Liver (tissue), 9 donors: ENCODE data around the gene PPP2R3B. TPM values are rescaled to one million over a fixed set of nuclear protein-coding genes. Genes with fewer than 3 reads are reported as not detected.

Source experiments
- DNase-seq: peaks from one replicate; pipeline ENCODE4 v3.0.0-alpha.2; 2017; ENCODE audit warnings: low spot score
- H3K27ac ChIP-seq, 2 donors: one replicate each; pipeline ENCODE4 v1.7.0; 2013; ENCODE audit warnings: inconsistent platforms in 2 of 2, low read length in 2 of 2, control low read depth in 1 of 2, low read depth in 1 of 2, mild to moderate bottlenecking in 1 of 2
- H3K27me3 ChIP-seq, 4 donors: one replicate each; pipeline versions ENCODE4 v1.6.1 to v1.7.0; 2013; ENCODE audit warnings: low read length in 3 of 4, inconsistent platforms in 1 of 4, mild to moderate bottlenecking in 1 of 4, moderate library complexity in 1 of 4; ENCODE audit not compliant: control insufficient read depth in 4 of 4, insufficient read depth in 4 of 4
- H3K36me3 ChIP-seq, 4 donors: one replicate each; pipeline versions ENCODE4 v1.6.1 to v1.7.0; 2013; ENCODE audit warnings: low read length in 3 of 4, mild to moderate bottlenecking in 3 of 4, low read depth in 1 of 4, moderate library complexity in 1 of 4; ENCODE audit not compliant: control insufficient read depth in 4 of 4, insufficient read depth in 3 of 4
- H3K4me1 ChIP-seq, 4 donors: one replicate each; pipeline versions ENCODE4 v1.6.1 to v1.7.0; 2013; ENCODE audit warnings: low read length in 3 of 4, mild to moderate bottlenecking in 3 of 4, moderate library complexity in 1 of 4; ENCODE audit not compliant: control insufficient read depth in 4 of 4, insufficient read depth in 4 of 4
- H3K4me3 ChIP-seq, 3 donors: one replicate each; pipeline versions ENCODE4 v1.6.1 to v1.7.0; 2013; ENCODE audit warnings: low read length in 3 of 3, control low read depth in 1 of 3, low read depth in 1 of 3, mild to moderate bottlenecking in 1 of 3
- H3K9ac ChIP-seq, 2 donors: one replicate each; pipeline ENCODE4 v1.7.0; 2013; ENCODE audit warnings: low read length in 2 of 2, mild to moderate bottlenecking in 2 of 2, moderate library complexity in 2 of 2, control low read depth in 1 of 2, low read depth in 1 of 2
- H3K9me3 ChIP-seq, 4 donors: one replicate each; pipeline versions ENCODE4 v1.6.1 to v1.7.0; 2013; ENCODE audit warnings: low read length in 3 of 4; ENCODE audit not compliant: control insufficient read depth in 4 of 4
- ATF3 ChIP-seq: IDR thresholded peaks from 2 replicates; pipeline ENCODE4 v1.6.1; 2016; ENCODE audit warnings: antibody characterized with exemption
- EGR1 ChIP-seq, 2 donors: IDR thresholded peaks; 2 replicates each; pipeline ENCODE4 v1.6.1; 2016 to 2018; ENCODE audit warnings: antibody characterized with exemption in 2 of 2, low read depth in 2 of 2
- FOXA2 ChIP-seq: IDR thresholded peaks from 2 replicates; pipeline ENCODE4 v1.6.1; 2016; ENCODE audit warnings: antibody characterized with exemption
- GABPA ChIP-seq, 2 donors: IDR thresholded peaks in 1 of 2; conservative IDR thresholded peaks in 1 of 2; 2 replicates each; pipeline ENCODE4 v1.6.1; 2016; ENCODE audit warnings: antibody characterized with exemption in 2 of 2, mild to moderate bottlenecking in 1 of 2, moderate library complexity in 1 of 2
- HNF4A ChIP-seq, 2 donors: conservative IDR thresholded peaks; 2 replicates each; pipeline ENCODE4 v1.6.1; 2016; ENCODE audit warnings: antibody characterized with exemption in 2 of 2, mild to moderate bottlenecking in 2 of 2
- HNF4G ChIP-seq: IDR thresholded peaks from 2 replicates; pipeline ENCODE4 v1.6.1; 2016; ENCODE audit warnings: antibody characterized with exemption
- JUND ChIP-seq, 2 donors: IDR thresholded peaks; 2 replicates each; pipeline ENCODE4 v1.6.1; 2016; ENCODE audit warnings: antibody characterized with exemption in 2 of 2
- MAX ChIP-seq: IDR thresholded peaks from 2 replicates; pipeline ENCODE4 v1.6.1; 2016; ENCODE audit warnings: antibody characterized with exemption
- NR2F2 ChIP-seq: IDR thresholded peaks from 2 replicates; pipeline ENCODE4 v1.6.1; 2016; ENCODE audit warnings: antibody characterized with exemption
- RAD21 ChIP-seq, 2 donors: IDR thresholded peaks; 2 replicates each; pipeline ENCODE4 v1.6.1; 2016; ENCODE audit warnings: antibody characterized with exemption in 2 of 2, mild to moderate bottlenecking in 2 of 2
- REST ChIP-seq: IDR thresholded peaks from 2 replicates; pipeline ENCODE4 v1.6.1; 2016; ENCODE audit warnings: antibody characterized with exemption, mild to moderate bottlenecking
- RXRA ChIP-seq, 2 donors: IDR thresholded peaks; 2 replicates each; pipeline ENCODE4 v1.6.1; 2017 to 2018; ENCODE audit warnings: antibody characterized with exemption in 2 of 2, mild to moderate bottlenecking in 1 of 2
- SP1 ChIP-seq: IDR thresholded peaks from 2 replicates; pipeline ENCODE4 v1.6.1; 2018; ENCODE audit warnings: antibody characterized with exemption, mild to moderate bottlenecking
- TAF1 ChIP-seq: conservative IDR thresholded peaks from 2 replicates; pipeline ENCODE4 v1.6.1; 2016; ENCODE audit warnings: antibody characterized with exemption, mild to moderate bottlenecking
- YY1 ChIP-seq: IDR thresholded peaks from 2 replicates; pipeline ENCODE4 v1.6.1; 2016; ENCODE audit warnings: antibody characterized with exemption, mild to moderate bottlenecking
- WGBS: extraction: QIAGEN DNeasy Blood & Tissue Kit; methylation state at CpG from one replicate; pipeline ENCODE4 v1.1.7; 2013; 5-methylcytosine and 5-hydroxymethylcytosine counted together
- polyA plus RNA-seq, 2 donors: library from polyadenylated mRNA; stranded (reverse) in 1 of 2; unstranded in 1 of 2; fragments of 200-250 nt in 1 of 2; fragments of >200 nt in 1 of 2; fragmentation: Nextera tagmentation in 1 of 2; extraction: Ambion mirVana in 1 of 2; gene quantifications; one replicate each; pipeline versions ENCODE4 v1.2.1 to v1.2.3, GENCODE V29; 2013 to 2015
- total RNA-seq, 2 donors: library from RNA; depleted of rRNA; stranded (reverse); fragments of >200 nt; gene quantifications; one replicate each; pipeline ENCODE4 v1.2.3, GENCODE V29; 2014
- TF ChIP-seq, protein P1 (sequence below): IDR thresholded peaks from 2 replicates; pipeline ENCODE4 v1.6.1; 2016; ENCODE audit warnings: antibody characterized with exemption
- TF ChIP-seq, protein P2 (sequence below): fragments of 150-350 bp; IDR thresholded peaks from 2 replicates; pipeline ENCODE4 v1.5.1; 2017; ENCODE audit warnings: improper control_type of control experiment, low read depth, low read length; ENCODE audit not compliant: missing input control
- donor health status: healthy.
- donor health status: healthy.
- donor health status: healthy.
- donor health status: healthy.
- donor health status: healthy.

PPP2R3B gene
- total and polyA plus RNA-seq, 4 donors, result 1.2 to 8.2 (median 4.3) TPM

DNA sequence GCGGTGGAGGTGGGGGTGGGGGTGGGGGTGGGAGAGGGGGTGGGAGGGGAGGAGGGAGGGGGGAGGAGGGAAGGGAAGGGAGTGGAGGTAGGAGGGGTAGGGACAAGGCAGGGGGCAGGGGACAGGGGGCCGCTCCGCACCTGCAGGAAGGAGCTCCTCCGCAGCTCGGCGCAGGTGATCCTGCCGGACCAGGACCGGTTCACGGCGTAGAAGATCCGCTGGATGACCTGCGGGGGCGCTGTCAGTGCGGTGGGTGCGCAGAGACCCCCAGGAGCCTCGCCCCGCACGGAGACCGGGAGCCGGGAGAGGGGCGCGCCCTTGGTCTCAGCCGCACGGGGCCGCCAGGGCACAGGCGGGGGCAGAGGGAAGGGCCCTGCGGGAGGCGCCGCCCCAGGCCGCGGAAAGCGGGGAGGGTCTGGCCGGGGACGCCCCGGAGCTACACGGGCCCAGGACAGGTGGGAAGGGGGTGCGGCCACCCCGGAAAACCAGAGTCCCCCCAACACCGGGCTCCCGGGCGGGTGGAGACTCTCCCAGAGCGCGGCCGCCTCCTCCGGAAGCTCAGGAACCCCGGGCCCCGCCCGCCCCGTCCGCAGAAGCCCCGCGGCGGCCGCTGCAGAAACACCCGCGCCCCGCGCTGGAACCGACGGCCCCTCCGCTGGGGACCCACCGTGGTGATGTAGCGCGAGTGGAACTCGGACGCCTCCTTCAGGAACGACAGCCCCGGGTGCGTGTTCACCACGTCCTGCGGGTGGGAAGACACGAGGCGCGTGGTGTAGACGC is 40.5 kb downstream of the PPP2R3B start (continued):
- TF ChIP-seq, protein P1, sequence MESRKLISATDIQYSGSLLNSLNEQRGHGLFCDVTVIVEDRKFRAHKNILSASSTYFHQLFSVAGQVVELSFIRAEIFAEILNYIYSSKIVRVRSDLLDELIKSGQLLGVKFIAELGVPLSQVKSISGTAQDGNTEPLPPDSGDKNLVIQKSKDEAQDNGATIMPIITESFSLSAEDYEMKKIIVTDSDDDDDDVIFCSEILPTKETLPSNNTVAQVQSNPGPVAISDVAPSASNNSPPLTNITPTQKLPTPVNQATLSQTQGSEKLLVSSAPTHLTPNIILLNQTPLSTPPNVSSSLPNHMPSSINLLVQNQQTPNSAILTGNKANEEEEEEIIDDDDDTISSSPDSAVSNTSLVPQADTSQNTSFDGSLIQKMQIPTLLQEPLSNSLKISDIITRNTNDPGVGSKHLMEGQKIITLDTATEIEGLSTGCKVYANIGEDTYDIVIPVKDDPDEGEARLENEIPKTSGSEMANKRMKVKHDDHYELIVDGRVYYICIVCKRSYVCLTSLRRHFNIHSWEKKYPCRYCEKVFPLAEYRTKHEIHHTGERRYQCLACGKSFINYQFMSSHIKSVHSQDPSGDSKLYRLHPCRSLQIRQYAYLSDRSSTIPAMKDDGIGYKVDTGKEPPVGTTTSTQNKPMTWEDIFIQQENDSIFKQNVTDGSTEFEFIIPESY, result no peak
- no peak for TF ChIP-seq MAX

DNA sequence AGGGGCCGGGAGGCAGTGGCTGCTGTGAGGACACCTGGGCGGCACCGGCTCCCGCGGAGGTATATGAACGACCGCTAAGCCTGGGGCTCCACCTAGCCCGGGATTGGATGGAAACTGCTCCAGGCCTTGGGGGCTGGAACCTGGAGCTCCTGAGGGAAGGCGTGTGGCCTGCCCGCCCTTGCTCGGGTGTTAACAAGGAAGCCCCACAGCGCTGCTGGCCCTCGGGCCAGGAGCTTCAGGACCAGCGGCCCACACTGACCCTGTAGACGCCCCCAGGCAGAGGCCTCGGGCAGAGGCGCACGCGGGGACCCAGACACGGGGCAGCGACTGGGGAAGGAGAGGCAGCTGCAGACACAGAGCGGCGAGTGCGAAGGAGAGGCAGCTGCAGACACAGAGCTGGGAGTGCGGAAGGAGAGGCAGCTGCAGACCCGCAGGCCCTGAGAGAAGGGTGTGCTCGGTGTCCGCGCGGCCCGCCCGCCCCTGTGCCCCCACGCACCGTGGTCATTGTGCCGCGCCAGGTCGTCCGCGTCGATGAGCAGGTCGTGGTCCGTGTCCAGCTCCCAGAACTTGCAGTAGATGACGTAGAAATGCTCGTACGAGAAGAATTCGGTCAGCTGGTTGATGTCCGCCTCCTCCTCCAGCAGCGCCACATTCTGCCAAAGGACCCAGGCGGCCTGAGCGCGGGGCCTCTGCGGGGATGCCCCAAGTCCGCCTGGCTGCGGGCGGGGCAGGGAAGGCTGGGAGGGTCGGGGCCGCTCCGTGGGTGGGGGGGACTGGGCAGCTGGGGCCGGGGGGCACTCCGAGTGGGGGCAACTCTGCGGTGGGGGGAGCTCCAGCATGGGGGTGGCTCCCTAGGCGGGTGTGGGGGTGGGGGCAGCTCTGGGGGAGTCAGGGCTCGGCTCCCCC is 41.4 kb downstream of the PPP2R3B start:
- Histone ChIP-seq H3K9me3 (no peaks in the 10 kb centered on the region), H3K36me3 (peaks cover 0 to 3% (median 0%) of the 10 kb centered on the region in 4 donors), H3K27me3 (no peaks in the 10 kb centered on the region), H3K27ac (no peak overlapping the region), H3K9ac (no peak overlapping the region), H3K4me1 (no peaks in the 10 kb centered on the region), H3K4me3 (no peak overlapping the region)
- DNase-seq, result no peak
- TF ChIP-seq GABPA (IDR thresholded peaks at IDR 0.05 in 1 of 2, conservative IDR thresholded peaks at IDR 0.05 in 1 of 2) (no peak), HNF4A (conservative IDR thresholded peaks at IDR 0.05) (no peak), SP1 (no peak), MAX (no peak), REST (no peak), YY1 (no peak), ATF3 (no peak), TAF1 (no peak), NR2F2 (no peak), FOXA2 (no peak), RAD21 (IDR thresholded peaks at IDR 0.05) (no peak), HNF4G (no peak), EGR1 (IDR thresholded peaks at IDR 0.05; ENCODE audit: low read depth in 2 of 2) (no peak), JUND (IDR thresholded peaks at IDR 0.05) (no peak), RXRA (IDR thresholded peaks at IDR 0.05) (no peak)
- TF ChIP-seq, protein P2, sequence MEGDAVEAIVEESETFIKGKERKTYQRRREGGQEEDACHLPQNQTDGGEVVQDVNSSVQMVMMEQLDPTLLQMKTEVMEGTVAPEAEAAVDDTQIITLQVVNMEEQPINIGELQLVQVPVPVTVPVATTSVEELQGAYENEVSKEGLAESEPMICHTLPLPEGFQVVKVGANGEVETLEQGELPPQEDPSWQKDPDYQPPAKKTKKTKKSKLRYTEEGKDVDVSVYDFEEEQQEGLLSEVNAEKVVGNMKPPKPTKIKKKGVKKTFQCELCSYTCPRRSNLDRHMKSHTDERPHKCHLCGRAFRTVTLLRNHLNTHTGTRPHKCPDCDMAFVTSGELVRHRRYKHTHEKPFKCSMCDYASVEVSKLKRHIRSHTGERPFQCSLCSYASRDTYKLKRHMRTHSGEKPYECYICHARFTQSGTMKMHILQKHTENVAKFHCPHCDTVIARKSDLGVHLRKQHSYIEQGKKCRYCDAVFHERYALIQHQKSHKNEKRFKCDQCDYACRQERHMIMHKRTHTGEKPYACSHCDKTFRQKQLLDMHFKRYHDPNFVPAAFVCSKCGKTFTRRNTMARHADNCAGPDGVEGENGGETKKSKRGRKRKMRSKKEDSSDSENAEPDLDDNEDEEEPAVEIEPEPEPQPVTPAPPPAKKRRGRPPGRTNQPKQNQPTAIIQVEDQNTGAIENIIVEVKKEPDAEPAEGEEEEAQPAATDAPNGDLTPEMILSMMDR, result no peak
- TF ChIP-seq, protein P1, result no peak
- 96% methylated on average over 63 of the region's 63 CpGs for WGBS
